ENCODE results near the gene PACC1.

DNA sequence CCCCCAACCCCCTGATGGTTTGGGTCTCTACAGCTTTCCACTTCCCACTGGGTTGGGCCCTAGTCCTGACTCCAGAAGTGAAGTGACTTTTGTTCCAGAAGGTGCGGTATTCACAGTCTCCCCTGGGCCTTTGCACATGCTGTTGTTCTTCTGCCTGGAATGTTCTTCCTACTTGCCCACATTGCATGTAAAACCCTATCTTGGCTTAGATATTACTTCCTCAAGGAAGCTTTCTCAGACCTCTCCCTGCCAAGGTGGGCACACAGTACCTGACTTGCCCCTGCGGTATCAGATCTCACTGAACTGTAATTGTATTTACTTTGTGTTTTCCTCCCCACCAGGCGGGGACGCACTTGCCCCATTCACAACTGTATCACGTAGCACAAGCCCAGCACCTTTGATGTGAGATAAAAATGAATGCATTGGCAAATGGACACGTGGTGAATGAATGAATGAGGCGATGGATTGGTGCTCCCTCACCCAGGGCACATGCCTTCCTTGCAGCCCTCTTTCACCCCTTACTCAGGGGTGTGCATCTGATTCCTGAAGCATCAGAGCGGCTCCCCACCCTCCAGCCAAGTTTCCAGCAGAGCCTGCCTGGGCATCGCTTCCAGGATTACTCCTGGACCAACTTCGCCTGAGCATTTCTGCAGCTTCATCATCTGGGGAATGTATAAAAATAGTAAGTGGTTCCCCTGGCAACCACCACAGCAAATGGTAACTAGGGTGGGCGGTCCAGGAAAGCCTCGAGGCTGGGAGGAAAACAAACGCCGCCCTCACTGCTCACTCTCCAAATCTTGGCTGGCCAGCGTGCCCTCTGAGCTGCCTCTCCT lies 37.9 kb upstream of the PACC1 start:
- TF ChIP-seq, protein P1, sequence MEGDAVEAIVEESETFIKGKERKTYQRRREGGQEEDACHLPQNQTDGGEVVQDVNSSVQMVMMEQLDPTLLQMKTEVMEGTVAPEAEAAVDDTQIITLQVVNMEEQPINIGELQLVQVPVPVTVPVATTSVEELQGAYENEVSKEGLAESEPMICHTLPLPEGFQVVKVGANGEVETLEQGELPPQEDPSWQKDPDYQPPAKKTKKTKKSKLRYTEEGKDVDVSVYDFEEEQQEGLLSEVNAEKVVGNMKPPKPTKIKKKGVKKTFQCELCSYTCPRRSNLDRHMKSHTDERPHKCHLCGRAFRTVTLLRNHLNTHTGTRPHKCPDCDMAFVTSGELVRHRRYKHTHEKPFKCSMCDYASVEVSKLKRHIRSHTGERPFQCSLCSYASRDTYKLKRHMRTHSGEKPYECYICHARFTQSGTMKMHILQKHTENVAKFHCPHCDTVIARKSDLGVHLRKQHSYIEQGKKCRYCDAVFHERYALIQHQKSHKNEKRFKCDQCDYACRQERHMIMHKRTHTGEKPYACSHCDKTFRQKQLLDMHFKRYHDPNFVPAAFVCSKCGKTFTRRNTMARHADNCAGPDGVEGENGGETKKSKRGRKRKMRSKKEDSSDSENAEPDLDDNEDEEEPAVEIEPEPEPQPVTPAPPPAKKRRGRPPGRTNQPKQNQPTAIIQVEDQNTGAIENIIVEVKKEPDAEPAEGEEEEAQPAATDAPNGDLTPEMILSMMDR (conservative IDR thresholded peaks at IDR 0.05; ENCODE audit: low read depth, low read length): no peak
- no peak for TF ChIP-seq EZH2 (IDR thresholded peaks at IDR 0.05; ENCODE audit: borderline replicate concordance, low read depth, low read length, poor library complexity, severe bottlenecking)

All from A673 (cell line).